Measurements from ENCODE around the gene CPNE1. TPM values are rescaled to one million over a fixed set of nuclear protein-coding genes. Genes with fewer than 3 reads are reported as not detected.
A peak's percentile ranks its signal among the peaks of the same experiment; 100 is the strongest.

CPNE1 gene
- total and polyA plus RNA-seq, 2 of the 8 experiments (the other 6 are each of a cell fraction or from before 2014, with no cell fraction given): 294 to 346 TPM

GRCh38 chr20:35617397-35618262 is 47.1 kb downstream of the CPNE1 start (continued):
- TF ChIP-seq CHD2 (IDR thresholded peaks at IDR 0.05; ENCODE audit: low read length): no peak
- TF ChIP-seq RAD21 (IDR thresholded peaks at IDR 0.05 in 1 of 2, conservative IDR thresholded peaks at IDR 0.05 in 1 of 2; ENCODE audit: low read depth in 2 of 2, low read length in 2 of 2): peak; percentile 42 to 51
- 0 out of 2 replicates have a peak, but pooled peaks have one; percentile 17 for TF ChIP-seq TBP (IDR thresholded peaks at IDR 0.05; ENCODE audit: low read depth, low read length)
